DOHH2 (cell line): ENCODE results near the gene PHAF1.

Experiments used
- CTCF ChIP-seq: fragments of 200-600 bp; sonication (generic); IDR thresholded peaks from one replicate; pipeline ENCODE4 v1.5.1; 2014; ENCODE audit warnings: antibody characterized with exemption, mild to moderate bottlenecking, low read depth, low read length; ENCODE audit not compliant: poor library complexity, severe bottlenecking
- EZH2phosphoT487 ChIP-seq: fragments of 200-600 bp; sonication (generic); IDR thresholded peaks from 2 replicates; pipeline ENCODE4 v1.6.1; 2017; ENCODE audit warnings: borderline replicate concordance, mild to moderate bottlenecking, antibody characterized with exemption, low read length, moderate library complexity, mixed read lengths

DNA sequence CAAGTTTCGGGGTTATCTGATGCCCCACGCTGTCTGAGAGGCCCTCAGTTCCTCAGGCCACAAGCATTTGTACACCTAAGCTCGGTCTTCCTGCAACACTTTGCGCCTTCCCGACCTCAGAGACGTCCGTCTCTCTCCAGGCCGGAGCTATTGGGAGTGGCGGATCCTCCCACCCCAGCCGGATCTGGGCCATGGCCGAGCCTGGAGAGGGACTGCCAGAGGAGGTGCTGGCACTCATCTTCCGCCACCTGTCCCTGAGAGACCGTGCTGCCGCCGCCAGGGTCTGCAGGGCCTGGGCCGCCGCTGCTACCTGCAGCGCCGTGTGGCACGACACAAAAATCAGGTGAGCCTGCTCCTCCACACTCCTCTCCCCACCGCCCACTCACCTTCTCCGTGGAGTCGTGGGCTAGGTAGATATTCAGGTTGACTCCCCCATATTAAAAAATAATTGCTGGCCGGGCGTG is 51.9 kb downstream of the PHAF1 start:
- no peak for TF ChIP-seq CTCF
- no peak for TF ChIP-seq EZH2phosphoT487
